ENCODE measurements around the gene S100A12.

DNA sequence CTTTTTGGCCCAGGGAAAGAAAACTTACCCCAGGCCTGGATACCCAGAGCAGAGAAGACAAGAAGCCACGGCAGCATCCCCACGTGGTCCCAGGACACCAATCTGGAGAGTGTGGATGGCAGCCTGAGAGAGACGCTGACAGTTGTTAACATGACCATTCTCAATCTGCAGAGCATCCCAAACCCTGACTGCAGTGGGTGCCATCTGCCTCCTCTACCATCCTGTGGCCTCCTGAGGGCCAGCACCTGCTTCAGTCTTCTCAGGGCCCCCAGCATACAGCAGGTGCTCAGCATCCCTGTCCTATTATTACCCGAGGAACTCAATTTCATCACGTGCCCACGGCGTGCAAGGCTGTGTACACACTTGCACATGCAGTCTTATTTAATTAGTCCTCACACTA, 27.6 kb downstream of the S100A12 start:
- TF ChIP-seq, protein P1, sequence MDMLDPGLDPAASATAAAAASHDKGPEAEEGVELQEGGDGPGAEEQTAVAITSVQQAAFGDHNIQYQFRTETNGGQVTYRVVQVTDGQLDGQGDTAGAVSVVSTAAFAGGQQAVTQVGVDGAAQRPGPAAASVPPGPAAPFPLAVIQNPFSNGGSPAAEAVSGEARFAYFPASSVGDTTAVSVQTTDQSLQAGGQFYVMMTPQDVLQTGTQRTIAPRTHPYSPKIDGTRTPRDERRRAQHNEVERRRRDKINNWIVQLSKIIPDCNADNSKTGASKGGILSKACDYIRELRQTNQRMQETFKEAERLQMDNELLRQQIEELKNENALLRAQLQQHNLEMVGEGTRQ (IDR thresholded peaks at IDR 0.05; ENCODE audit: borderline replicate concordance, low read depth, low read length) = no peak
- TF ChIP-seq, protein P2, sequence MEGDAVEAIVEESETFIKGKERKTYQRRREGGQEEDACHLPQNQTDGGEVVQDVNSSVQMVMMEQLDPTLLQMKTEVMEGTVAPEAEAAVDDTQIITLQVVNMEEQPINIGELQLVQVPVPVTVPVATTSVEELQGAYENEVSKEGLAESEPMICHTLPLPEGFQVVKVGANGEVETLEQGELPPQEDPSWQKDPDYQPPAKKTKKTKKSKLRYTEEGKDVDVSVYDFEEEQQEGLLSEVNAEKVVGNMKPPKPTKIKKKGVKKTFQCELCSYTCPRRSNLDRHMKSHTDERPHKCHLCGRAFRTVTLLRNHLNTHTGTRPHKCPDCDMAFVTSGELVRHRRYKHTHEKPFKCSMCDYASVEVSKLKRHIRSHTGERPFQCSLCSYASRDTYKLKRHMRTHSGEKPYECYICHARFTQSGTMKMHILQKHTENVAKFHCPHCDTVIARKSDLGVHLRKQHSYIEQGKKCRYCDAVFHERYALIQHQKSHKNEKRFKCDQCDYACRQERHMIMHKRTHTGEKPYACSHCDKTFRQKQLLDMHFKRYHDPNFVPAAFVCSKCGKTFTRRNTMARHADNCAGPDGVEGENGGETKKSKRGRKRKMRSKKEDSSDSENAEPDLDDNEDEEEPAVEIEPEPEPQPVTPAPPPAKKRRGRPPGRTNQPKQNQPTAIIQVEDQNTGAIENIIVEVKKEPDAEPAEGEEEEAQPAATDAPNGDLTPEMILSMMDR (IDR thresholded peaks at IDR 0.05) = no peak
- TF ChIP-seq NRF1 (IDR thresholded peaks at IDR 0.05; ENCODE audit: low read depth, low read length) (no peak), SMC3 (IDR thresholded peaks at IDR 0.05; ENCODE audit: low read depth, low read length) (no peak), EP300 (IDR thresholded peaks at IDR 0.05; ENCODE audit: borderline replicate concordance in 1 of 2, low read depth in 1 of 2, low read length in 1 of 2) (no peak)

Data from SK-N-SH (cell line).